ENCODE data around the gene CENPA. TPM values are rescaled to one million over a fixed set of nuclear protein-coding genes. Genes with fewer than 3 reads are reported as not detected.

Gene CENPA
- total and polyA plus RNA-seq, 2 of the 13 experiments (the other 11 are each of a cell fraction or from before 2014, with no cell fraction given) = 28.5 to 38.5 TPM

- TF ChIP-seq MBNL3 (CRISPR knock-in tag; conservative IDR thresholded peaks at IDR 0.05) = no peak
- no peak for TF ChIP-seq MLLT10 (CRISPR knock-in tag; IDR thresholded peaks at IDR 0.05)
- no peak for TF ChIP-seq ZNF280D (CRISPR knock-in tag; IDR thresholded peaks at IDR 0.05)
- TF ChIP-seq TP53 (CRISPR knock-in tag; conservative IDR thresholded peaks at IDR 0.05) = no peak
- peak; percentile 51; the same call in 1 of the 2 replicates for TF ChIP-seq ATF7 (IDR thresholded peaks at IDR 0.05)
- TF ChIP-seq ATF7 (CRISPR knock-in tag; IDR thresholded peaks at IDR 0.05) = no peak
- no peak for TF ChIP-seq GPBP1L1 (CRISPR knock-in tag; IDR thresholded peaks at IDR 0.05)
- peak; percentile 63; the same call in 1 of the 2 replicates for TF ChIP-seq HMG20A (CRISPR knock-in tag; IDR thresholded peaks at IDR 0.05; ENCODE audit: borderline replicate concordance)
- peak; percentile 63; the same call in 1 of the 2 replicates for TF ChIP-seq JUN (CRISPR knock-in tag; IDR thresholded peaks at IDR 0.05)
- no peak for TF ChIP-seq ZNF367 (CRISPR knock-in tag; IDR thresholded peaks at IDR 0.05; ENCODE audit: borderline replicate concordance)
- no peak for TF ChIP-seq ZNF557 (CRISPR knock-in tag; IDR thresholded peaks at IDR 0.05)
- TF ChIP-seq PHF21A (CRISPR knock-in tag; IDR thresholded peaks at IDR 0.05) = no peak
- TF ChIP-seq ZNF556 (CRISPR knock-in tag; IDR thresholded peaks at IDR 0.05; ENCODE audit: borderline replicate concordance) = no peak
- no peak for TF ChIP-seq PLSCR1 (CRISPR knock-in tag; IDR thresholded peaks at IDR 0.05; ENCODE audit: borderline replicate concordance)
- TF ChIP-seq KDM6A (CRISPR knock-in tag; IDR thresholded peaks at IDR 0.05; ENCODE audit: low read depth) = no peak
- TF ChIP-seq FOXK1 (CRISPR knock-in tag; IDR thresholded peaks at IDR 0.05; ENCODE audit: borderline replicate concordance, low read depth) = peak; percentile 90
- TF ChIP-seq ARID2 (CRISPR knock-in tag; IDR thresholded peaks at IDR 0.05; ENCODE audit: borderline replicate concordance) = no peak
- TF ChIP-seq FOXA3 (CRISPR knock-in tag; IDR thresholded peaks at IDR 0.05) = peak; percentile 77
- TF ChIP-seq ZNF335 (CRISPR knock-in tag; IDR thresholded peaks at IDR 0.05) = no peak; the same call in 1 of the 2 replicates
- TF ChIP-seq MTA3 (CRISPR knock-in tag; IDR thresholded peaks at IDR 0.05) = no peak
- TF ChIP-seq RARA (CRISPR knock-in tag; IDR thresholded peaks at IDR 0.05) = peak; percentile 87
- no peak for TF ChIP-seq KDM4B (CRISPR knock-in tag; IDR thresholded peaks at IDR 0.05)
- no peak for TF ChIP-seq PAWR (CRISPR knock-in tag; IDR thresholded peaks at IDR 0.05; ENCODE audit: borderline replicate concordance)
- TF ChIP-seq ZNF580 (CRISPR knock-in tag; IDR thresholded peaks at IDR 0.05; ENCODE audit: borderline replicate concordance, low read depth) = peak; percentile 27; the same call in 1 of the 2 replicates
- TF ChIP-seq NCOR1 (IDR thresholded peaks at IDR 0.05; ENCODE audit: borderline replicate concordance, low read length) = peak; percentile 61; the same call in 1 of the 2 replicates
- TF ChIP-seq HNF4A (CRISPR knock-in tag; IDR thresholded peaks at IDR 0.05) = peak; percentile 54
These were observed 27.7 kb upstream of the CENPA start (continued) for GRCh38 chr2:26757873-26758789.

All from HepG2 (cell line).